GM21619 (cell line): Measurements from ENCODE around the gene FIS1.
"Not testable (repeated sequence)": the region's sequence is repeated elsewhere in the genome, so short reads cannot be mapped to it uniquely, and the experiment has no call there.

Experiments
- ATAC-seq: cut with Tn5 transposase; IDR thresholded peaks from one replicate; pipeline ENCODE4 v1.9.1; 2021; ENCODE audit not compliant: unreplicated experiment

FIS1 gene

DNA sequence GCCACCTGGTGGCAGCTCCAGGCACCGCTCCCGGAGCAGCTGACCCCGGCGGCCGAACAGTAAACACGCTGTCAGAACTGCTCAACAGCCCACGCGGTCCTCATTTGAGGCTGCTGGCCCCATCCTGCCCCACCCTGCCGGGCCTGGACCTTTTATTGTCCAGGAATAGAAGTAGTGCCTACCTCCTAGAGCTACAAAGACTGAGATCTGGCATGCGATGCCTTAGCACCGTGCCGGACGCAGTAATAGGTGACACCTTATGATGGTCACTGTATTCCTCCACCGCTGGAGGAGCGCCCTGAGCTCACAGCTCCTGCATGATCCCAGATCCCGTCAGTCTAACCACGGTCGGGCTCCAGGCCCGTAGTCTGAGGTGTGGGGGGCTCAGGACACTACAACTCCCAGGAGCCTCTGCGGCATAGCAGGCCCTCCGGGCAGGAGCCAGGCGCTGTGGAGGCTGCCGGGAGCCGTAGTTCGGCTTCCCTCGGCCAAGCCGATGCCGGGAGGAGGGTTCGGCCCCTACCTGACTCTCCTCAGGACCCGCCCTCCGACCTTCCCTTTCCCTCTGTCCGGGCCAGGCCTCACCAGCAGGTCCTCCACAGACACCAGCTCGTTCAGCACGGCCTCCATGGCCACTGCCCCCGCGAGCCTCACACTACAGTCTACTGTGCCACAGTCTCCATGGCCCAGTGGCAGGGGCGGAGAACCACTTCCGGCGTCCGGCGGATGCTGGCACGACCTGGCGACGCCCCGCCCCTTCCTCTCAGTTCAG lies at the start of gene FIS1:
FIS1 (minus strand) TSS at position 707 of the 772 bp plus-strand sequence; CDS start at position 630, 77 bp downstream.
- peak; percentile 86 for ATAC-seq

DNA sequence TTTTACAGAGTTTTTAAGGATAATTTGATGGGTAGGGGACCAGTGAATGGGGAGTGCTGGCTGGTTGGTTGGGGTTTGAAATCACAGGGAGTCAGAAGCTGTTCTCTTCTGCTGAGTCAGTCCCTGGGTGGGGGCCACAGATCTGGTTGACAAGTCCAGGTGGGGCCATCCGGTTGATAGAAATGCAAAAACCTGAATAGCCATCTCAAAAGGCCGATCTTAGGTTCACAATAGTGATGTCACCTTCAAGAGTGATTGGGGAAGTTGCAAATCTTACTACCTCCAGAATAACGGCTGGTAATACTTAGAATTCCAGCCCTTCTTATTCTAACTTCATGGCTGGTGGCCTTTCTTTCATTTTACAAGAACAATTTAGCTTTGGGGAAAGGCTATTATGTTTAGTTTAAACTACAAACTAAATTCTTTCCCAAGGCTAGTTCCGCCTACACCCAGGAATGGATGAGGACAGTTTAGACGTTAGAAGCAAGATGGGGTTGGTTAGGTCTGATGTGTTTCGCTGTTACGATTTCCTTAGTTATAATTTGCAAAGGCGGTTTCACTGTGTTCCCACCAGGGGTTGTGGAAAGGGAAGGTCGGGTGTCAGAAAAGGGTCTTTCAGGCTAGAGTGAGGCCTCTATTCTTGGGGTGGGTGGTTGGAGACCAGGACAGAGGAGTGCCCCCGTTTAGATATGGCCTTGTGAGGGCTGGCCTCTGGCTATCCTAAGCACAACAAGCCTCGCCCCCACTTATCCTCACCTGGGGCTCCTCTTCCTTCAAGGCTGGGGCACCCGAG lies 49.4 kb upstream of the FIS1 start:
- ATAC-seq: no peak

DNA sequence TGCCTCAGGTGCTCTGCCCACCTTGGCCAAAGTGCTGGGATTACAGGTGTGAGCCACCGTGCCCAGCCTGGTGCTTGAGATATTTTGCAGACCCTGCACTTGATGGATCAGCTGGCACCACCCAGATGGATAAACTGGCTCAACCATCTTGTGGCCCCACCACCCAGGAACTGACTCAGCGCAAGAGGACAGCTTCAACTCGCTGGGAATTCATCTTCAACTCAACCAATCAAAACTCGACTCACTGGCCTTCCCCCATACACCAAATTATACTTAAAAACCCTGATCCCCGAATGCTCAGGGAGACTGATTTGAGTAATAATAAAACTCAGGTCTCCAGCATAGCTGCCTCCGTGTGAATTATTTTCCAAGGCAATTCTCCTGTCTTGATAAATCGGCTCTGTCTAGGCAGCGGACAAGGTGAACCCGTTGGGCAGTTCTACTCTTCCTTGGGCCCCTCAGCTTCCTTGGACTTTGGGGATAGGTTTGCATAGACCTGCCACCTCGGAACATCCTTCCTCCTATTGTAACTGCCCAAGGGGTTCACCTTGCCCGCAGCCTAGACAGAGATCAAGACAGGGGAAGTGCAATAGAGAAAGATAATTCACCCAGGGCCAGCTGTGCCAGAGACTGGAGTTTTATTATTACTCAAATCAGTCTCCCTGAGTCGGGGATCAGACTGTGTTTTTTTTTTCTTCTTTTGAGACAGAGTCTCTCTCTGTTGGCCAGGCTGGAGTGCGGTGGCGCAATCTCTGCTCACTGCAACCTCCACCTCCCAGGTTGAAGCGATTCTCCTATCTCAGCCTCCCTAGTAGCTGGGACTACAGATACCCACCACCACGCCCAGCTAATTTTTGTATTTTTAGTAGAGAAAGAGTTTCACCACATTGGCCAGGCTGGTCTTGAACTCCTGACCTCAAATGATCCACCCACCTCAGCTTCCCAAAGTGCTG lies 48.5 kb upstream of the FIS1 start:
- ATAC-seq: not testable (repeated sequence)

DNA sequence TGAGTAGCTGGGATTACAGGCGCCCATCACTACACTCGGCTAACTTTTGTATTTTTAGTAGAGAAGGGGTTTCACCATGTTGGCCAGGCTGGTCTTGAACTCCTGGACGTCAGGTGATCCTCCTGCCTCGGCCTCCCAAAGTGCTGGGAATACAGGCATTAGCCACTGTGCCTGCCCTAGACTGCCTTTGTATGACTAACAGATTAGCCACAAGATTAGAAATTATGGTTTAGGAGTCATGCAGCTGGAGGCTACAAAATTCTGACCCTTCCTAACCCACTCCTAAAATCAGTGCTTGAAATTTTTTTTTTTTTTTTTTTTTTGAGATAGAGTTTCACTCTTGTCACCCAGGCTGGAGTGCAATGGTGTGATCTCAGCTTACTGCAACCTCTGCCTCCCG lies 47.7 kb upstream of the FIS1 start:
- not testable (repeated sequence) for ATAC-seq

DNA sequence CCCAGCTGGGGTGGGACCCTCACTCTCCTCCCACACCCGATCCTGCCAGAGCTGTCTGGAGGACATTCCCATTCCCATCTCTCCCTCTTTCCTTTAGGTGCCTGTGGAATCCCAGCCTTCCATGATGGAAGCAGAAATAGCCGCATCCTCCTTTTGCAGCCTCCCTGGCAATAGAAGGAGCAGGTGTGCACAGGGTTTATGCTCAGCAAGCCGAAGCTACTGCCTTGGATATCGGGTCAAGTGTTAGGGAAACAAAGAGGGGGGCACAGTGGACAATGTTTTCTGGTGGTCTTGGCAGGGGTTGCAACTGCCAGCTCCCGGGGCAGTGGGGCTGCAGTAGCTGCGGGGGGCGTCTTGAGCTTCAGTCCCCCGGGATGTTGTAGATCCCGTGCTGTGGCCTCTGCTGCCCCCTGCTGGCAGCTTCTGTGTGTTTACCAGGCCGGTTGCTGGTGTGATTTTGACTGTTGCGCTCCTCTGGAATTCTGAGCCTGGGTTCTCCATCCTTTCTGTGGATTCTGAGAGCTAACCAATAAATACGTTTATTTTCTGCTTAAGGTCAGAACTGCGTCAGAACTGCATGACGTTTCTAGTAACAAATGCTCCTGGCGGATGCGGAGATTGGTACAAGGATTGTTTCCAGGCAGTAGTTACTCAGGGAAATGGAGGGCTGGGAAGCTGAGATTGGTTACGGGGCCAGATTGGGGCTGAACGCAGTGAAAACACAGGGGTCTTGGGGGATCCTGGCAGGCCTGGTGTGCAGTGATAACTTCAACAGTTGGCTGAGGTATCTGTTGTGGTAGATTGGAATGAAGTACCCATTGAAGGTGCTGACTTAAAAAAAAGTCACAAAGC lies 45.5 kb upstream of the FIS1 start:
- not testable (repeated sequence) for ATAC-seq

DNA sequence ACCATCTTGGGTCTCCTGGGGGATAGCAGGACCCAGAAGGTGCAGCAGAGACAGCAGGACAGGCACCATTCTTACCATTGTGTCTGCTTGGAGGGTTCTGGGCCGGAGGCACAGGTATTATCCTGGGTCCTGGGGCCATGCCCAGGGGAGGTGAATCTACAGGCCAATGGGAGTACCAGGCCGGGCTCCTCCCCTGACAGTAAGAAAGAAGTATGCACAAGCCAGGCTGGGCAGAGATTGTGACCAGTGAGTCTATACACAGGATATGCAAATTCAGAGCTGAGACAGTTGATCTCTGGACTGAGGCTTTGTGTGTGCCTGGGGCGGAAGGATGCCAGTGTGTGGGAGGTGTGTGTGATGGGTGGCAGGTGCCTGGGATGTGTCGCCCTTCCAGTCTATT lies 44.8 kb upstream of the FIS1 start:
- peak; percentile 80 for ATAC-seq

DNA sequence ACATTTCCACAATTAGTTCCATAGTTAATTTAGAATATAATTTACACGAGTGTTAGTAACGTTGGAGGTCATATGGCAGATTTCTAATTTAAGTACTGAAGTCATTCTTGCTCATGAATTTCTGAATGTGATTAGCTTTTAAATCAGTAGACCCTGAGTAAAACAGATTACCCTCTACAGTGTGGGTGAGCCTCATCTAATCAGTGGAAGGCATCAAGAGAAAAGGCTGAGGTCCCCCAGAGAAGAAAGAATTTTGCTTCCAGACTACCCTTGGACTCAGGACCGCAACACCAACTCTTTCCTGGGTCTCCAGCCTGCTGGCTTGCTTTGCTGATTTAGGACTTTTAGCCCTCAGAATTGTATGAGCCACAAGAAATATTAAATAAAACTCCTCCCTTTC lies 43.6 kb upstream of the FIS1 start:
- ATAC-seq: no peak

DNA sequence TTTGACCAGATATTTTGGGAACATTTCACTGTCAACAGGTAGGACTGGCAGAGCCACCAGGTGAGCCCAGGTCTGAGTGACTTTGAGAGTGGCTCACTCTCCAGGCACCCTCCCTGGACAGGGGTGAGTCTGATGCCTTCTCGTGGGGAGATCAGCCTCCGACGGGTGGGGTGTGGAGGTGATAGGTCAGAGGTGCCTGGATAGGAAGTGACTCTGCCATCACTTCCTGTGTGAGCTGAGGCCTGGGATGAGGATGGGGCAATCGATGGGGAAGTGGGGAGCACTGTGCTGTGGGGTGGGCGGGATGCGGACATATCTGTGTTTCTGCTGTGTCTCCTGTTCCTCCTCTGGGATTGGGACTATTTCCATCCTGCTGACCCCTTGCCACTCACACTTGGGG lies 42.2 kb upstream of the FIS1 start:
- ATAC-seq: no peak

DNA sequence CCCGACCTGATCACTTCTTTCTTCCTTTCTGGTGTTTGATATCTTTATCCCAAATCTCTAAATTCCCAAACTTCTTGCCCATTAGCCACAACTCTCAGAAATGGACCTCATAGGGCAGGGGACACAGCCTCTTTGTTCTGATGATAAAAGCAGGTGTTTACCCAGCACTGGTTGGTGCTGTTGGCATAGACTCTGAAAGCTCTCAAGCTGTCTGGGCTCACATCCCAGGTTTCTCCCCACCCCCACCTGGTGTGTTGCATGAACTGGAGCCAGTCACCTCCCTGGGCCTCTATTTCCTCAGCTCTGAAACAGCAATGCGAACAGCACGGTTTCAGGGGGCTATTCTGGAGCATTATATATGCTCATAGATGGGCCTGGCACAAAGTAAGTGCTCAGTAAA lies 41.0 kb upstream of the FIS1 start:
- not testable (repeated sequence) for ATAC-seq

DNA sequence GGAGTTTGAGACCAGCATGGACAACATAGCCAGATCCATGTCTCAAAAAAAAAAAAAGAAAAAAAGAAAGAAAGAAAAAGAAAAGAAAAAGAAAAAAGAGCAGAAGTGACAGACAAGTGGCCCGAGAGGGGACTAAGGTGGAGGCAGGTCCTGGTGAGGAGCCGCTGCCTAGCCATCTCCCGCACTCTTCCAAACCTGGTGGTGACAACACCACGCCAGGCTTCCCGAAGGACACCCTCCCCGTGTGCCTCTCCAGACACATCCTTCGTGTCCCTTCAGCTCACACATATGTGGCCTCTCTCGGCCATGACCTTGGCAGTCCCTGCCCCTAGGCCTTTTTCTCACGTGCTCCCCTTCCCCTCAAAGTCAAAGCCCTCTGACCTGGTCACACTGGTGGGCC lies 40.3 kb upstream of the FIS1 start:
- no peak for ATAC-seq

DNA sequence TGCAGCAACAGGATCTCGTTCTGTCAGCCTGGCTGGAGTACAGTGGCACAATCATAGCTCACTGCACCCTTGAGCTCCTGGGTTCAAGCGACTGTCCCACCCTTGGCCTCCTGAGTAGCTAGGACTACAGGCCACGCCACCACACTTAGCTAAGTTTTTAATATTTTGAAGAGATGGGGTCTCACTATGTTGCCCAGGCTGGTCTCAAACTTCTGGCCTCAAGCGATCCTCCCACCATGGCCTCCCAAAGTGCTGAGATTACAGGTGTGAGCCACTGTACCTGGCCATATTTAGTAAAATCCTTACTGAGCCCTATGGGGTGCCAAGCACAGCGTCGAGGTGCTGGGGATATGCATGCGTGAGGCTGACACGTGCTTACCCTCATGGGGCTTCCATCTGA lies 36.0 kb upstream of the FIS1 start:
- not testable (repeated sequence) for ATAC-seq

DNA sequence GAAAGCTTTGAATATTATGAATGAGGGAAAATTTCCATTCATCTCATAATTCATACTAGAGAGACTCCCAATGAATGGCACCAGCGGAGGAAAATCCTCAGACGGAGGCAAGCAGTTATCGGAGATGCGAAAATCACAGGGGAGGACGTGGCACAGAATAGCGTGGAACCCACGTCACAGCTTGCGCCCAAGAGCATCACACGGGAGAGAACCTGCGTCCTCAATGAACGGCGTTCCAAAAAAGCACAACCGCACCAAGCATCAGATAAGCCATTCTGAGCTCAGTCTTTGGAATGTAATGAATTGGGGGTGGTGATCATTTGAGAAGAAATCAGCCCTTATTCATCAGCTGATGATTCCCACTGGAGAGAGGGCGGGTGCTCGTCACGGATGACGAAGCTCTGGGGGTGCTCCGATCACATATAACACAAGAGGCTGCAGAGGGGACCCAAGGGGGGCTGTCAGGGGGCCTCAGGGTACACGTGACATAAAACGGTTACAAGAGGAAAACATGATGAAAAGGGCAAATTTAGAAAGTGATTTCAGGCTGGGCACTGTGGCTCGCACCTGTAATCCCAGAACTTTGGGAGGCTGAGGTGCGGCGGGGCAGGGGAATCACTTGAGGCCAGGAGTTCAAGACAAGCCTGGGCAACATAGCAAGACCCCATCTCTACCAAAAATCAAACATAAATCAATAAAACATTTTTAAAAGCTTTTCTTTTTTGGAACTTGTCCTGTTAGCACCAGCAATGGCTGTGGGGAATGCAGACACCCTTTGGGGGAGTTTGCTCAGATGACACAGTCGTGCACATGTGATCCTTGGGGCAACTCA lies 33.8 kb upstream of the FIS1 start:
- no peak for ATAC-seq

DNA sequence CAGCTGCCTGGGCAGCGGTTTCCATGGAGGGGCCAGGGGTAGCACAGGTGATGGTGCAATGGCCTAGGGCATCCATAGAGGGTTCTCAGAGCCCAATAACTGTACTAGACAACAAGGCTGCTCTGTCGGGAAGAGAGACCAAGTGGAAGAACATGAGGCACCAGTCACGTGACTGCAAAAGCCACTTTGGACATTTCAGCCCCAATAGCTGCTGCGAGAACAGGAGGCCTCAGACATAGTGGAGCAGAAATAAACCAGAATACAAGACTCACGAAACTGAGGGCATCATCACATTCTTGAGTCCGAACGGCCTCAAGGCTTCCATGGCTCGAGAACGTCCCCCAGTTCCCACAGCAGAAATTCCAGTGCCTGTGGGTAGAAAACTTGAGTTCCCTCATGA lies 32.3 kb upstream of the FIS1 start:
- ATAC-seq: no peak

DNA sequence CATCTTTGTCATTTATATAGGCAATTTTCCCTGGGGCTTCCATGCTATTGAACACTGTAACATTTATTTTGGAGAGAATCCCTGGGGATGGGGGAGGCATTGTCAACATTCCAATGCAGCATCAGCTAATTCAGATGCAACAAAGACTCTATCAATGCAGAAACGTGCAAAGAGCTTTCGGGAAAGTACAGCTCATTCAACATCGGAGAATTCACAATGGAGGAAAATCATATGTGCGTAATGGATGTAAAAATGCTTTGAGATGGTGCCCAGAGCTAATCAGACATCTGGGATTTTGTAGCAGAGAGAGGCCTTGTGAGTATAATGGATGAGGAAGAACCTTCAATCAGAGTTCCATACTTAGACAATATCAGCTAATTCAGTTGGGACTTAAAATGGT lies 28.3 kb upstream of the FIS1 start:
- no peak for ATAC-seq

DNA sequence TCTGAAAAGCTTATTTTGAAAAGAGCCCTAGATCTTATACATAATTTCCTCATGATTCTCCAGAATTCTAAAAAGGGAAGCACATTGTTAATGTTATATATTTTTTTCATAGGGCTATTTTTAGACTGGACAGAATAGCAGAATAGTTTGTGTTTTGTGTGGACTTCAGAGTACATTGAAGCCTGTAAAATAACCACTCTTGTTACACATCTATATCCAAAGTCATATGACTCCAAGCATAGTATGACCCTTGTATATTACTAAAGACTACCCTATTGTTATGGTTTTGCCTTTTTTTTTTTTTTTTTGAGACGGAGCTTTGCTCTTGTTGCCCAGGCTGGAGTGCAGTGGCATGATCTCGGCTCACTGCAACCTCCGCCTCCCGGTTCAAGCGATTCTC lies 26.1 kb upstream of the FIS1 start:
- ATAC-seq: no peak

DNA sequence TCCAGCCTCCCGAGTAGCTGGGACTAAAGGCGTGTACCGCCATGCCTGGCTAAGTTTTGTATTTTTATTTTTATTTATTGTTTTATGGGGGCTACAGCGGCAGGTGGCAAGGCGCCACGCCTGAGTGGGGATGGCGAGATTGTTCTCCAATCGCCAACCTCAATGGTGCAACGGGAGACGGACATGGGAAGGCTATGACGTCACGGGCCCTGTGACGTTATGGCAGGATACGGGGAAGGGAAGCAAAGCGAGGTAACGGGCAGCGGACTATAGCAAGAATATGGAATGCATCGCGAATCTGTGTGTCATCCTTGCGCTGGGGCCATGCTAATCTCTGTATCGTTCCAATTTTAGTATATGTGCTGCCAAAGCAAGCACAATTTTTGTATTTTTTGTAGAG lies 24.8 kb upstream of the FIS1 start:
- ATAC-seq: no peak

DNA sequence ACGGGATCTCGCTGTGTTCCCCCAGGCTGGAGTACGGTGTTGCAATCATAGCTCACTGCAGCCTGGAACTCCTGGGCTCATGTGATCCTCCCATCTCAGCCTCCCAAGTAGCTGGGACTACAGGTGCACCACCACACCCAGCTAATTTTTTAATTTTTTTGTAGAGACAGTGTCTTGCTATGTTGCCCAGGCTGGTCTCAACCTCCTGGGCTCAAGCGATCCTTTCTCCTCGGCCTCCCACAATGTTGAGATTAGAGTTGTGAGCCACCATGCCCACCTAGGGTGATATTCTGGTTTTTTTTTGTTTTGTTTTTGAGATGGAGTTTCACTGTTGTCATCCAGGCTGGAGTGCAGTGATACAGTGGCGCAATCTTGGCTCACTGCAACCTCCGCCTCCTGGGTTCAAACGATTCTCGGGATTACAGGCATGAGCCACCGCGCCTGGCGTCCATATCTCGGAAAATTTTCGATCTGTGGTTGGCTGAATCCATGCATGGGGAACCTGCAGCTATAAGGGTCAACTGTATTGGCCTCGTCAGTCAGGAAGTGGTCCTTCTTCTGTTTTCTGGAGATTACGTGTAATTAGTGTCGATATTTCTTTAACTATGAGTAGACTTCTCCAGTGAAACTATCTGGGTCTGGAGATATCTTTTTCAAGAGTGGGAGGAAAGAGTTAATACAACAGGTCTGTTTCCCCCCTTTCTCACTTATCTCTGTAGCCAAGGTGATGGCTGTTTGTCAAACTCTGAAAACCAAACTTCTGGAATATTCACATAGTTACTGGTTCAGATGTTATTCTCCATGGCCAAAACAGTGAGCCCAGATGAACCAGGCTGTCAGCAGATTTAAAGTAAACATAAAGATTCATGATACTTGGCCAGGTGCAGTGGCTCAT lies 21.0 kb upstream of the FIS1 start:
- ATAC-seq: no peak

DNA sequence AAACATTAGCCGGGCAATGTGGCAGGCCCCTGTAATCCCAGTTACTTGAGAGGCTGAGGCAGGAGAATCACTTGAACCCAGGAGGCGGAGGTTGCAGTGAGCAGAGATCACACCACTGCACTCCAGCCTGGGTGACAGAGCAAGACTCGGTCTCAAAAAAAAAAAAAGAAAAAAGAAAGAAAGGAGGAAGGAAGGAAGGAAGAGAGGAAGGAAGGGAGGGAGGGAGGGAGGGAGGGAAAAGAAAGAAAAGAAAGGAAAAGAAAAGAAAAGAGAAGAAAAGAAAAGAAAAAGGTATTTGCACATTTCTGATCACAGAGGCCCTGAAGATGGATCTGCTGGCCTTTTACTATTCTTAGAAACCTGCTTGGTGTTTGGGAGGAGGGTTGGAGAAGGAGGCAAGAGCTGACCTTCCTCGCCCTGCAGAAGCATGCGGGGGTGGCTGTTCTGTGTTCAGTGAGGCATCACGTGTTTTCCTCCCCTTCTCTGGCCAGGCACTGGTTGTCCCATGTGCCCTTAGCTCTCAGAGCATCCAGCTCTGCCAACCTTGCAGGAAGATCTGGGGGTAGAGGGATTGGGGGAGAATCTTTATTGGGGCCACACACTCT lies 19.3 kb upstream of the FIS1 start:
- ATAC-seq: not testable (repeated sequence)
